ENCODE results near the gene ALK.

ALK gene

DNA sequence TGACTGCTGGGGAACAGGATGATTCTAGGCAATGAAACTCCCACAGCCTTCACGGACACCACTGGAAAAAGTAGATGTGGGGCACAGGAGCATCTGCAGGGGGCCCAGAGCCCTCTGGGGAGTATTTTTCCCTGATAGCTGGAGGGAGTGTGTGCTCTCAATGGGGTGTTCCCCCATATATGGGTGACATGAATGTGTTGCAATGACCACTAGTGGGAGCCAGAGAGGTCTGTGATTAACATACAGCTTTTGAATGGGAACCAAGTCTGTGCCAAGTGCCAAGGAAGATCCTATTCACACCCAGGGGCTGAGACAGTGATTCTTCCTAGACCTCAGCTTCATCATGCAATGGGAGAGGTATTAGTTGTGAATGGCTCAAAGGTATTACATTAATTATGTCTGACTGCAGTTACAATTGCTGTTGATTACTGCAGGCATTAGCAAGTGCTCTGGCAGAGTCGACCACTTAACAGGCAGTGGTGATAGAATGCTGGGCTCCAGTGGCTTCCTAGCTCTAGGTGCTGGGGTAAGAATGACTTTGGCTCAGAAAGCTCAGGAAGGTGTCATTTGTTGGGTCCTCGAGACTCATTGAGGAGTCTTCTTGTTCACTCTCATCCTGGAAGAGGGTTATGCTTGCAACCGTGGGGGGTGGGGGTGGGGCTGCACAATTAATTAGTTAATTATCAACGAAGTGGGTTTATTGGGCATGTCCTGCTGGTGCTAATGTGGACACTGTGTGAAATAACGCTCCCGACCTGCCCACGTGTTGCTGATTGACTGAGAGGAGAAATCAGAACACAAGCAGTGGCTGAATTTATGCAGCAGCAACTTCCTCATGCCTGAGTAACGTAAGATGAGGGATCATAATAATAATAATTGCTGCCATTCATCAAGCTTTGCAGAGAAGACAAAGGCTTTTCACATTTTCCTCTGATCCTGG lies 612.0 kb downstream of the ALK start:
- TF ChIP-seq, protein P1, sequence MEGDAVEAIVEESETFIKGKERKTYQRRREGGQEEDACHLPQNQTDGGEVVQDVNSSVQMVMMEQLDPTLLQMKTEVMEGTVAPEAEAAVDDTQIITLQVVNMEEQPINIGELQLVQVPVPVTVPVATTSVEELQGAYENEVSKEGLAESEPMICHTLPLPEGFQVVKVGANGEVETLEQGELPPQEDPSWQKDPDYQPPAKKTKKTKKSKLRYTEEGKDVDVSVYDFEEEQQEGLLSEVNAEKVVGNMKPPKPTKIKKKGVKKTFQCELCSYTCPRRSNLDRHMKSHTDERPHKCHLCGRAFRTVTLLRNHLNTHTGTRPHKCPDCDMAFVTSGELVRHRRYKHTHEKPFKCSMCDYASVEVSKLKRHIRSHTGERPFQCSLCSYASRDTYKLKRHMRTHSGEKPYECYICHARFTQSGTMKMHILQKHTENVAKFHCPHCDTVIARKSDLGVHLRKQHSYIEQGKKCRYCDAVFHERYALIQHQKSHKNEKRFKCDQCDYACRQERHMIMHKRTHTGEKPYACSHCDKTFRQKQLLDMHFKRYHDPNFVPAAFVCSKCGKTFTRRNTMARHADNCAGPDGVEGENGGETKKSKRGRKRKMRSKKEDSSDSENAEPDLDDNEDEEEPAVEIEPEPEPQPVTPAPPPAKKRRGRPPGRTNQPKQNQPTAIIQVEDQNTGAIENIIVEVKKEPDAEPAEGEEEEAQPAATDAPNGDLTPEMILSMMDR (IDR thresholded peaks at IDR 0.05; ENCODE audit: control extremely low read depth, extremely low read depth, low read depth, missing control alignments): peak; percentile 80
- POLR2A ChIA-PET: no interaction called here
- CTCF ChIA-PET: interaction anchor here (0.6 to 5.9 kb wide), 41 partner anchors 8 to 671 kb away, joined by 3 to 80 read pairs (median 5); no protein-coding TSS in a partner anchor
- peak; percentile 71 for DNase-seq (ENCODE audit: extremely low spot score)

DNA sequence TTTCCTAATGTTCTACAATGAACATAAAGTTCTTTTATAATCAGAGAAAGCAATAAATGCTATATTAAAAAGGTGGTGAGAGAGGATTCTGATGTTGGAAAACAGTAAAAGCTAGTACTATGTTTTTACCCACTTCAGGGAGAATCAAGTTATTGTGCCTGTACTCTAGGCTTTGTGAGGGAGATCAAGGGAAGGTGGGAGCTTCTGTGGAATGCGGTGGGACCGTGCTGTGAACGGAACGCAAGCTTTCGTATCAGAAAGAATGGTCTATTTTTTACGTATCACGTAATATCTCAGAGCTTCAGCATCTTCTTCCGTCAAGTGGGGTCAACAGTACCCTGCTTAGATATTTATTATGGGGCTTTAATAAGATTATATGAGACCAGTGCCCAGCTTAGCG lies 613.0 kb downstream of the ALK start:
- no peak for DNase-seq (ENCODE audit: extremely low spot score)

DNA sequence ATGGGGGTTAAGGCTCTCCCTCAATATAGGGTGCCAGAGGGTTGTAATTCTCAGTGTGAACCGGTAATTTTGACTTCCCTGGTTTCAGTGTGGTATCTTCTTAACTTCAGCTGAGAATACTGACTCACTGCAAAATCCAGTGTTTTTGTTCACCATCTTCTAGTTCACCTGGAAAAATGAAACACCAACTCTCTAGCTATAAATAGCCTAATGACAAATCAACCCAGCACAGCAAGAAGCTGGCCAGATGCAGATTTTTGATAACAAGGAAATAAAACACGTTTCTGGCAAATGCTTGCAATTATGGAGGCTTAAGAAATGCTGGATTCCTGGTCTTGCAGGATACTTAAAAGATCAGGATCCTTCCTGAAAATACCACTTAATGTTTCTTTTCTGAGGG lies 613.9 kb downstream of the ALK start:
- no peak for DNase-seq (ENCODE audit: extremely low spot score)
- TF ChIP-seq, protein P1 (IDR thresholded peaks at IDR 0.05; ENCODE audit: control extremely low read depth, extremely low read depth, low read depth, missing control alignments): no peak
- ChIA-PET CTCF (interaction anchor here (1.4 to 5.9 kb wide), 9 partner anchors 9 to 36 kb away, joined by 3 to 80 read pairs (median 9); no protein-coding TSS in a partner anchor), POLR2A (no interaction called here)

More for the DNA sequence above, 613.0 kb downstream of the ALK start:
- ChIA-PET CTCF (interaction anchor here (0.9 to 5.9 kb wide), 31 partner anchors 10 to 672 kb away, joined by 3 to 80 read pairs (median 5); no protein-coding TSS in a partner anchor), POLR2A (no interaction called here)
- TF ChIP-seq, protein P1 (IDR thresholded peaks at IDR 0.05; ENCODE audit: control extremely low read depth, extremely low read depth, low read depth, missing control alignments): no peak

DNA sequence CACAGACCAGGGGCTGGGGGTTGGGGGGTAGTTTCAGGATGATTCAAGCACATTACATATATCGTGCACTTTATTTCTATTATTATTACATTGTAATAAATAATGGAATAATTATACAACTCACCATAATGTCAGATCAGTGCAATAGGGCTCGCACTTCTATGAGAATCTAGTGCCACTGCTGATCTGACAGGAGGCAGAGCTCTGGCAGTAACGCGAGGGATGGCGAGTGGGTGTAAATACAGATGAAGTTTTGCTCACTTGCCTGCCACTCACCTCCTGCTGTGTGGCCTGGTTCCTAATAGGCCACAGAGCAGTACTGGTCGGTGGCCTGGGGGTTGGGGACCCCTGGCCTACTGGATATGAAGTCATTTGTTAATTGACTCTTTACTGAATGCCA lies 615.6 kb downstream of the ALK start:
- CTCF ChIA-PET: no interaction called here
- TF ChIP-seq, protein P1 (IDR thresholded peaks at IDR 0.05; ENCODE audit: control extremely low read depth, extremely low read depth, low read depth, missing control alignments): no peak
- POLR2A ChIA-PET: no interaction called here
- no peak for DNase-seq (ENCODE audit: extremely low spot score)

GRCh38 chr2:29304399-29305060 lies 616.9 kb downstream of the ALK start:
- ChIA-PET CTCF (interaction anchor here (0.8 to 0.9 kb wide), 2 partner anchors 9 to 22 kb away, joined by 3 read pairs; no protein-coding TSS in a partner anchor), POLR2A (no interaction called here)
- DNase-seq (ENCODE audit: extremely low spot score): no peak
- TF ChIP-seq, protein P1 (IDR thresholded peaks at IDR 0.05; ENCODE audit: control extremely low read depth, extremely low read depth, low read depth, missing control alignments): no peak

DNA sequence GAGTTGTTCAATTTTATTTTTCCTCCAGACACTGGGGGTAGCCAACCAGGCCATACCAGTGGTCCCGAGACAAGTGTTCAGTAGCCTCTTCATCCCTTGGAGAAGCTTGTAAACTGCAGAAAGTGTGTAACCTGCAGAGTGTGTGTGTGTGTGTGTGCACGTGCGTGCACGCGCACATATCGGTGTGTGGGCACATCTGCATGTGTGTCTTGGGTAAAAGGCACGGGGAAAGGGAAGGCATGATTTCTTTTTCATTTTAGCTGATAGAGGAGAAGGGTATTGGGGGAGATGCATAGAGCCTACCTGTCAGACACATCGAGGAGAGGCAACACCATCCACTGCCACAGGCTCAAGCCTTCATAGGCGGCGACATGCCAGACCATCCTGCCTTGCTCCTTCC lies 624.8 kb downstream of the ALK start:
- no peak for DNase-seq (ENCODE audit: extremely low spot score)
- TF ChIP-seq, protein P1 (IDR thresholded peaks at IDR 0.05; ENCODE audit: control extremely low read depth, extremely low read depth, low read depth, missing control alignments): no peak
- CTCF ChIA-PET: interaction anchor here (4.3 kb wide), 1 partner anchor 12 kb away, joined by 19 read pairs; no protein-coding TSS in a partner anchor
- POLR2A ChIA-PET: no interaction called here

Measured in GM10248 (cell line).